Endothelial cell of umbilical vein (primary cell): ENCODE data around the gene SYDE2. TPM values are rescaled to one million over a fixed set of nuclear protein-coding genes. Genes with fewer than 3 reads are reported as not detected.

Source experiments
- BruUV-seq: library from RNA; stranded (reverse); fragments of 400-500 nt; replicated peaks from 2 replicates; lab custom pipeline; 2021; lab: Mats Ljungman, UMichigan
- CTCF ChIA-PET: fragments of 300-600, 350-600 bp; sonication (Branson Sonifier 250); formaldehyde crosslinking; loops from one replicate; lab custom pipeline; 2021; ENCODE audit warnings: antibody characterized with exemption, inconsistent platforms; lab: Charles Lee
- POLR2A ChIA-PET: fragments of 300-600, 350-600 bp; sonication (Branson Sonifier 250); formaldehyde crosslinking; loops from one replicate; lab custom pipeline; 2021; ENCODE audit warnings: antibody characterized with exemption, inconsistent platforms; lab: Charles Lee
- DNase-seq: peaks from one replicate; pipeline ENCODE4 v3.0.0-alpha.2; 2011; ENCODE audit warnings: low read depth, low spot score
- FAIRE-seq: peaks from 2 replicates; lab custom pipeline; 2011; peaks lifted over from hg19 to GRCh38; lab: Jason Lieb, UNC
- H2AFZ ChIP-seq: 2 replicates; pipeline ENCODE4 v1.6.0; 2012; ENCODE audit warnings: low read depth, low read length, control low read depth, inconsistent platforms
- H3K27ac ChIP-seq: 2 replicates; pipeline ENCODE4 v1.5.1; 2011; ENCODE audit warnings: low read depth, mild to moderate bottlenecking, control low read depth, low read length, moderate library complexity; ENCODE audit not compliant: insufficient read depth
- H3K27me3 ChIP-seq, 2 experiments: 2 replicates each; pipeline versions ENCODE4 v1.6.0 to v1.6.1; 2011; ENCODE audit warnings: low read length in 2 of 2, mixed read lengths in 1 of 2; ENCODE audit not compliant: control insufficient read depth in 2 of 2, insufficient read depth in 2 of 2
- H3K36me3 ChIP-seq, 2 experiments: 2 replicates in 1 of 2; 3 replicates in 1 of 2; pipeline ENCODE4 v1.5.1; 2011; ENCODE audit warnings: low read length in 2 of 2, mild to moderate bottlenecking in 1 of 2, moderate library complexity in 1 of 2; ENCODE audit not compliant: control insufficient read depth in 2 of 2, insufficient read depth in 2 of 2; ENCODE audit errors: extremely low read depth in 1 of 2
- H3K4me1 ChIP-seq: 3 replicates; pipeline ENCODE4 v1.5.1; 2011; ENCODE audit warnings: mild to moderate bottlenecking, low read length; ENCODE audit not compliant: control insufficient read depth, insufficient read depth; ENCODE audit errors: extremely low read depth
- H3K4me2 ChIP-seq: 2 replicates; pipeline ENCODE4 v1.6.1; 2011; ENCODE audit warnings: low read length, control low read depth, mixed read lengths; ENCODE audit not compliant: insufficient read depth
- H3K4me3 ChIP-seq, 3 experiments: fragments of 200-600 bp in 1 of 3; sonication (generic), shearing (Covaris generic) in 1 of 3; replicated peaks in 1 of 3; 2 replicates each; pipeline ENCODE4 v1.5.1; 2011 to 2016; ENCODE audit warnings: control low read depth in 3 of 3, low read length in 3 of 3, mild to moderate bottlenecking in 2 of 3, inconsistent platforms in 1 of 3, low read depth in 1 of 3, moderate library complexity in 1 of 3; ENCODE audit not compliant: insufficient read depth in 1 of 3
- H3K79me2 ChIP-seq: 2 replicates; pipeline ENCODE4 v1.6.0; 2012; ENCODE audit warnings: low read length, inconsistent platforms; ENCODE audit not compliant: control insufficient read depth, insufficient read depth
- H3K9ac ChIP-seq: replicated peaks from 2 replicates; pipeline ENCODE3; 2011; ENCODE audit warnings: low read length, control low read depth; ENCODE audit not compliant: insufficient read depth; ENCODE audit errors: extremely low read depth
- H3K9me1 ChIP-seq: replicated peaks from 3 replicates; pipeline ENCODE4 v1.6.0; 2011; ENCODE audit warnings: mild to moderate bottlenecking, low read length; ENCODE audit not compliant: control insufficient read depth, insufficient read depth; ENCODE audit errors: extremely low read depth
- H3K9me3 ChIP-seq: replicated peaks from 2 replicates; pipeline ENCODE4 v1.5.1; 2012; ENCODE audit warnings: low read length, inconsistent platforms; ENCODE audit not compliant: control insufficient read depth, insufficient read depth
- H4K20me1 ChIP-seq: replicated peaks from 2 replicates; pipeline ENCODE3; 2011; ENCODE audit warnings: mild to moderate bottlenecking, low read length; ENCODE audit not compliant: control insufficient read depth, insufficient read depth; ENCODE audit errors: extremely low read depth
- CTCF ChIP-seq, 2 donors: IDR thresholded peaks; 1 replicate in 1 of 2; 2 replicates in 1 of 2; pipeline ENCODE4 v1.5.1; 2011; ENCODE audit warnings: low read length in 2 of 2, mild to moderate bottlenecking in 2 of 2, moderate library complexity in 2 of 2, control low read depth in 1 of 2, inconsistent platforms in 1 of 2, low read depth in 1 of 2; ENCODE audit not compliant: insufficient read depth in 1 of 2; ENCODE audit errors: extremely low read depth in 1 of 2
- EZH2 ChIP-seq: IDR thresholded peaks from 2 replicates; pipeline ENCODE4 v1.6.1; 2012; ENCODE audit warnings: borderline replicate concordance, low read depth, mild to moderate bottlenecking, moderate library complexity, low read length, inconsistent platforms; ENCODE audit not compliant: severe bottlenecking
- FOS ChIP-seq: IDR thresholded peaks from 2 replicates; pipeline ENCODE4 v1.6.1; 2011; ENCODE audit warnings: mild to moderate bottlenecking, low read length, moderate library complexity, borderline replicate concordance; ENCODE audit not compliant: insufficient read depth
- GATA2 ChIP-seq: IDR thresholded peaks from 2 replicates; pipeline ENCODE4 v1.7.0; 2011; ENCODE audit warnings: low read depth, mild to moderate bottlenecking, moderate library complexity, mixed read lengths, low read length; ENCODE audit not compliant: insufficient read length, insufficient read depth
- JUN ChIP-seq: IDR thresholded peaks from 2 replicates; pipeline ENCODE4 v1.6.1; 2011; ENCODE audit warnings: borderline replicate concordance, low read depth; ENCODE audit not compliant: insufficient read length, insufficient read depth
- MAX ChIP-seq: IDR thresholded peaks from 2 replicates; pipeline ENCODE4 v1.6.1; 2011; ENCODE audit not compliant: insufficient read depth, insufficient read length
- MYC ChIP-seq: IDR thresholded peaks from one replicate; pipeline ENCODE4 v1.6.1; 2011; ENCODE audit warnings: mild to moderate bottlenecking, low read depth, low read length
- POLR2A ChIP-seq: IDR thresholded peaks from 2 replicates; pipeline ENCODE4 v1.6.1; 2012; ENCODE audit warnings: low read depth, mild to moderate bottlenecking, control low read depth, low read length
- POLR2AphosphoS5 ChIP-seq: IDR thresholded peaks from 2 replicates; pipeline ENCODE4 v1.6.1; 2012; ENCODE audit warnings: low read depth, mild to moderate bottlenecking, control low read depth, low read length, moderate library complexity; ENCODE audit not compliant: insufficient read depth
- dilution Hi-C: fragments of 300-500 bp; cut with MboI; formaldehyde crosslinking; loops from one replicate; pipeline ENCODE4 v1.15.0; 2019; ENCODE audit warnings: low sequenced_read_pairs; ENCODE audit not compliant: extremely low pct_ligation_motif_present
- intact Hi-C: fragments of 100-400 bp; cut with micrococcal nuclease; formaldehyde crosslinking; loops from one replicate; pipeline ENCODE4 v1.10.0; 2022
- polyA plus RNA-seq, 4 experiments: library from polyadenylated mRNA; depleted of rRNA in 3 of 4; stranded (reverse) in 3 of 4; unstranded in 1 of 4; fragments of >200 nt; gene quantifications; 2 replicates each; pipeline versions ENCODE4 v1.2.1 to v1.2.3, GENCODE V29; 2011 to 2012; ENCODE audit warnings: missing spikeins in 1 of 4
- total RNA-seq: library from RNA; stranded (reverse); gene quantifications from 2 replicates; pipeline ENCODE4 v1.2.3, GENCODE V29; 2021

The SYDE2 gene
- total and polyA plus RNA-seq, 2 donors (not counting 3 experiments of a cell fraction or from before 2014, with no cell fraction given): 0.52 to 3.1 TPM

- no peak overlapping the region for H3K9ac ChIP-seq
- DNase-seq: no peak
- FAIRE-seq: no peak
- no peak for TF ChIP-seq JUN
- H4K20me1 ChIP-seq: no peaks in the 10 kb centered on the region
- H3K4me3 ChIP-seq: no peak overlapping the region
- H3K36me3 ChIP-seq: no peaks in the 10 kb centered on the region
- ChIA-PET CTCF (interaction anchor here (1.4 kb wide), 1 partner anchor 139 kb away, joined by 7 read pairs; no protein-coding TSS in a partner anchor), POLR2A (no interaction called here)
- no peak overlapping the region for H2AFZ ChIP-seq
- dilution Hi-C loops: no loop called here
- H3K79me2 ChIP-seq: no peaks in the 10 kb centered on the region
- H3K9me3 ChIP-seq: no peaks in the 10 kb centered on the region
- H3K9me1 ChIP-seq: no peaks in the 10 kb centered on the region
- no peak overlapping the region for H3K4me2 ChIP-seq
- BruUV-seq: no TSS peak
- H3K27me3 ChIP-seq: peaks cover 0 to 5% of the 10 kb centered on the region in 2 experiments
- H3K27ac ChIP-seq: no peak overlapping the region
- no peaks in the 10 kb centered on the region for H3K4me1 ChIP-seq
- intact Hi-C loops: no loop called here
These were observed 84.9 kb downstream of the SYDE2 start for GRCh38 chr1:85115933-85116332.

GRCh38 chr1:85111695-85112094 is 89.1 kb downstream of the SYDE2 start:
- Histone ChIP-seq H3K4me2 (no peak overlapping the region), H4K20me1 (no peaks in the 10 kb centered on the region), H3K79me2 (no peaks in the 10 kb centered on the region), H2AFZ (no peak overlapping the region), H3K27me3 (peaks cover 6 to 20% of the 10 kb centered on the region in 2 experiments), H3K27ac (no peak overlapping the region), H3K9ac (no peak overlapping the region), H3K9me1 (no peaks in the 10 kb centered on the region), H3K9me3 (no peaks in the 10 kb centered on the region), H3K4me1 (no peaks in the 10 kb centered on the region), H3K36me3 (no peaks in the 10 kb centered on the region), H3K4me3 (no peak overlapping the region)
- intact Hi-C loops (no loop called here), dilution Hi-C loops (no loop called here)
- ChIA-PET POLR2A (no interaction called here), CTCF (interaction anchor here (10.5 kb wide), 1 partner anchor 143 kb away, joined by 384 read pairs; the partner anchor contains the start of gene C1orf52)
- TF ChIP-seq MYC: no peak
- no peak for TF ChIP-seq JUN
- no peak for TF ChIP-seq POLR2A
- no peak for TF ChIP-seq CTCF (IDR thresholded peaks at IDR 0.05; ENCODE audit: extremely low read depth in 1 of 2, insufficient read depth in 1 of 2, low read depth in 1 of 2, low read length in 2 of 2)
- TF ChIP-seq EZH2: no peak
- no peak for TF ChIP-seq FOS
- no peak for TF ChIP-seq POLR2AphosphoS5
- TF ChIP-seq MAX: no peak
- no peak for TF ChIP-seq GATA2
- FAIRE-seq (no peak), DNase-seq (no peak)
- BruUV-seq: no TSS peak
